Fibroblast of villous mesenchyme (primary cell): ENCODE measurements around the gene PCNX2. TPM values are rescaled to one million over a fixed set of nuclear protein-coding genes. Genes with fewer than 3 reads are reported as not detected.

ENCODE experiments used
- DNase-seq: peaks from one replicate; pipeline ENCODE4 v3.0.0-alpha.2; 2010; ENCODE audit warnings: low read depth
- H3K4me3 ChIP-seq: 2 replicates; pipeline ENCODE4 v1.5.1; 2011; ENCODE audit warnings: low read depth, mild to moderate bottlenecking, low read length
- CTCF ChIP-seq: IDR thresholded peaks from 2 replicates; pipeline ENCODE4 v1.5.1; 2012; ENCODE audit warnings: low read depth, mild to moderate bottlenecking, low read length; ENCODE audit not compliant: insufficient read depth
- total RNA-seq: library from RNA; depleted of rRNA; stranded (reverse); fragments of >200 nt; gene quantifications from 2 replicates; pipeline ENCODE4 v1.2.3, GENCODE V29; 2012

Gene PCNX2
- total RNA-seq, 1 donor = 38.4 TPM

GRCh38 chr1:233281711-233282581, 13.6 kb downstream of the PCNX2 start:
- DNase-seq = peak; percentile 38
- H3K4me3 ChIP-seq = no peak overlapping the region
- TF ChIP-seq CTCF = no peak

GRCh38 chr1:233279971-233280370, 15.6 kb downstream of the PCNX2 start:
- DNase-seq = no peak
- no peak for TF ChIP-seq CTCF

GRCh38 chr1:233278631-233279030, 16.9 kb downstream of the PCNX2 start:
- H3K4me3 ChIP-seq = no peak overlapping the region
- TF ChIP-seq CTCF = no peak
- DNase-seq = no peak

More at GRCh38 chr1:233279971-233280370, 15.6 kb downstream of the PCNX2 start:
- H3K4me3 ChIP-seq = no peak overlapping the region

- H3K4me3 ChIP-seq = no peak overlapping the region
- no peak for DNase-seq
- TF ChIP-seq CTCF = no peak
These were observed 17.6 kb downstream of the PCNX2 start for GRCh38 chr1:233277637-233278606.

- DNase-seq = peak; percentile 39
- TF ChIP-seq CTCF = no peak
- H3K4me3 ChIP-seq = no peak overlapping the region
These were observed 25.9 kb downstream of the PCNX2 start for GRCh38 chr1:233269656-233270055.

GRCh38 chr1:233268389-233269022, 27.0 kb downstream of the PCNX2 start:
- DNase-seq = no peak
- TF ChIP-seq CTCF = no peak
- H3K4me3 ChIP-seq = no peak overlapping the region
